ENCODE data around the gene CAMSAP1.
"Not testable (repeated sequence)": the region's sequence is repeated elsewhere in the genome, so short reads cannot be mapped to it uniquely, and the experiment has no call there.

The CAMSAP1 gene

GRCh38 chr9:135949501-135950134 is 42.3 kb upstream of the CAMSAP1 start:
- no peak overlapping the region for H3K9ac ChIP-seq (ENCODE audit: low read length)
- H2AFZ ChIP-seq (ENCODE audit: low read depth, low read length), result no peak overlapping the region
- H3K4me3 ChIP-seq (ENCODE audit: low read length), result no peak overlapping the region
- H3K27ac ChIP-seq (ENCODE audit: low read length), result no peak overlapping the region
- peaks cover 4% of the 10 kb centered on the region for H3K4me1 ChIP-seq (ENCODE audit: low read length)
- no peaks in the 10 kb centered on the region for H3K27me3 ChIP-seq (ENCODE audit: low read depth, low read length)
- no peaks in the 10 kb centered on the region for H3K9me3 ChIP-seq (ENCODE audit: insufficient read depth, low read length)
- peaks cover 30% of the 10 kb centered on the region for H3K36me3 ChIP-seq (replicated peaks; ENCODE audit: low read depth, low read length)
- peaks cover 4% of the 10 kb centered on the region; the same call in 1 of the 2 replicates for H4K20me1 ChIP-seq (ENCODE audit: insufficient read depth, low read length)
- H3K4me2 ChIP-seq (ENCODE audit: low read length), result no peak overlapping the region
- no peak for TF ChIP-seq EZH2phosphoT487 (IDR thresholded peaks at IDR 0.05; ENCODE audit: low read depth)
- TF ChIP-seq, protein P1, sequence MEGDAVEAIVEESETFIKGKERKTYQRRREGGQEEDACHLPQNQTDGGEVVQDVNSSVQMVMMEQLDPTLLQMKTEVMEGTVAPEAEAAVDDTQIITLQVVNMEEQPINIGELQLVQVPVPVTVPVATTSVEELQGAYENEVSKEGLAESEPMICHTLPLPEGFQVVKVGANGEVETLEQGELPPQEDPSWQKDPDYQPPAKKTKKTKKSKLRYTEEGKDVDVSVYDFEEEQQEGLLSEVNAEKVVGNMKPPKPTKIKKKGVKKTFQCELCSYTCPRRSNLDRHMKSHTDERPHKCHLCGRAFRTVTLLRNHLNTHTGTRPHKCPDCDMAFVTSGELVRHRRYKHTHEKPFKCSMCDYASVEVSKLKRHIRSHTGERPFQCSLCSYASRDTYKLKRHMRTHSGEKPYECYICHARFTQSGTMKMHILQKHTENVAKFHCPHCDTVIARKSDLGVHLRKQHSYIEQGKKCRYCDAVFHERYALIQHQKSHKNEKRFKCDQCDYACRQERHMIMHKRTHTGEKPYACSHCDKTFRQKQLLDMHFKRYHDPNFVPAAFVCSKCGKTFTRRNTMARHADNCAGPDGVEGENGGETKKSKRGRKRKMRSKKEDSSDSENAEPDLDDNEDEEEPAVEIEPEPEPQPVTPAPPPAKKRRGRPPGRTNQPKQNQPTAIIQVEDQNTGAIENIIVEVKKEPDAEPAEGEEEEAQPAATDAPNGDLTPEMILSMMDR (IDR thresholded peaks at IDR 0.05; ENCODE audit: low read depth, low read length), result no peak
- no peaks in the 10 kb centered on the region for H3K79me2 ChIP-seq (ENCODE audit: low read length)

DNA sequence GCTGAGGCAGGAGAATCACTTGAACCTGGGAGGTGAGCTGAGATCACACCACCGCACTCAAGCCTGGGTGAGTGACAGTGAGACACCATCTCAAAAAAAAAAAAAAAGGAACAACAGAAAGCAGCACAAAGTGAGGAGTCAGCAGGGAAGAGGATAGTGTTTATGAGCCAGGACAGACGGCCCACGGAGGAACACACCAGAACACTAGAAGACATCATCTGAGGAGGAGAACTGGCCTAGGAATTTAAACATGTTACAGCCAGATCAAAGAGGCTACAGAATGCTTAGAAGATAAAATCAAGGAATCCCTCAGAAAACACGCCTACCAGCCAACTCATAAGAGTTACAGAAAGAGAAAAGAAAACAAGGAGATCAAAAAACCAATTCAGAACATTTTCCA is 41.6 kb upstream of the CAMSAP1 start:
- no peak overlapping the region for H2AFZ ChIP-seq (ENCODE audit: low read depth, low read length)
- H3K4me1 ChIP-seq (ENCODE audit: low read length), result peaks cover 10% of the 10 kb centered on the region
- peaks cover 31% of the 10 kb centered on the region for H3K36me3 ChIP-seq (replicated peaks; ENCODE audit: low read depth, low read length)
- H3K9ac ChIP-seq (ENCODE audit: low read length), result no peak overlapping the region
- H3K4me2 ChIP-seq (ENCODE audit: low read length), result no peak overlapping the region
- H4K20me1 ChIP-seq (ENCODE audit: insufficient read depth, low read length), result peaks cover 11% of the 10 kb centered on the region
- no peak overlapping the region for H3K4me3 ChIP-seq (ENCODE audit: low read length)
- H3K27ac ChIP-seq (ENCODE audit: low read length), result no peak overlapping the region
- TF ChIP-seq EZH2phosphoT487 (IDR thresholded peaks at IDR 0.05; ENCODE audit: low read depth), result no peak
- TF ChIP-seq, protein P1 (IDR thresholded peaks at IDR 0.05; ENCODE audit: low read depth, low read length), result no peak
- H3K79me2 ChIP-seq (ENCODE audit: low read length), result no peaks in the 10 kb centered on the region
- no peaks in the 10 kb centered on the region for H3K27me3 ChIP-seq (ENCODE audit: low read depth, low read length)
- H3K9me3 ChIP-seq (ENCODE audit: insufficient read depth, low read length), result no peaks in the 10 kb centered on the region

DNA sequence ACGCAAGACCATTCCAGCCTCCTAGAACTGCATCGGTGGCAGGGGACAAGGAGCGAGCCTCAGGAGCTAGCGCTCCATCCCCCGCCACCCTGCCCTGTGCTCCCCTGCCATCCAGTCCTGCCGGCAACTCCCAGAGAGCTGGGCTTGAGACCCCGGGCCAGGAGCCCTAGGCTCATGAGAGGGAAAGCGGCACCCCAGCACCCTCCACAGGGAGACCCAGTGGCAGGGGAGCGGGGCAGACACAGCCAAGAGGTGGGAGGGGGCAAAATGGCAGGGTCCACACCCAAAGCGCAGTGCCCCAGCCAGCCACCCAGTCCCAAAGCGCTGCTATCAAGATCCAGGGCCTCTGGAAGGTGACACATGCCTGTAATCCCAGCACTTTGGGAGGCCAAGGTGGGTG is 41.1 kb upstream of the CAMSAP1 start:
- peaks cover 33% of the 10 kb centered on the region for H3K36me3 ChIP-seq (replicated peaks; ENCODE audit: low read depth, low read length)
- H3K4me3 ChIP-seq (ENCODE audit: low read length), result no peak overlapping the region

GRCh38 chr9:135947582-135947981 is 40.2 kb upstream of the CAMSAP1 start:
- H3K4me1 ChIP-seq (ENCODE audit: low read length), result peaks cover 11% of the 10 kb centered on the region
- H4K20me1 ChIP-seq (ENCODE audit: insufficient read depth, low read length), result peaks cover 12% of the 10 kb centered on the region
- H3K9ac ChIP-seq (ENCODE audit: low read length), result no peak overlapping the region
- H2AFZ ChIP-seq (ENCODE audit: low read depth, low read length), result no peak overlapping the region
- no peak overlapping the region for H3K27ac ChIP-seq (ENCODE audit: low read length)
- no peaks in the 10 kb centered on the region for H3K79me2 ChIP-seq (ENCODE audit: low read length)
- no peak overlapping the region for H3K4me2 ChIP-seq (ENCODE audit: low read length)
- H3K36me3 ChIP-seq (replicated peaks; ENCODE audit: low read depth, low read length), result peaks cover 29% of the 10 kb centered on the region
- TF ChIP-seq EZH2phosphoT487 (IDR thresholded peaks at IDR 0.05; ENCODE audit: low read depth), result no peak
- TF ChIP-seq, protein P1 (IDR thresholded peaks at IDR 0.05; ENCODE audit: low read depth, low read length), result no peak
- no peaks in the 10 kb centered on the region for H3K27me3 ChIP-seq (ENCODE audit: low read depth, low read length)
- H3K9me3 ChIP-seq (ENCODE audit: insufficient read depth, low read length), result no peaks in the 10 kb centered on the region
- H3K4me3 ChIP-seq (ENCODE audit: low read length), result no peak overlapping the region

More for the DNA sequence above, 41.1 kb upstream of the CAMSAP1 start:
- Histone ChIP-seq H3K27ac (ENCODE audit: low read length) (no peak overlapping the region), H3K4me2 (ENCODE audit: low read length) (no peak overlapping the region), H3K9me3 (ENCODE audit: insufficient read depth, low read length) (no peaks in the 10 kb centered on the region), H3K27me3 (ENCODE audit: low read depth, low read length) (no peaks in the 10 kb centered on the region), H3K9ac (ENCODE audit: low read length) (no peak overlapping the region), H3K79me2 (ENCODE audit: low read length) (no peaks in the 10 kb centered on the region), H2AFZ (ENCODE audit: low read depth, low read length) (no peak overlapping the region), H3K4me1 (ENCODE audit: low read length) (peaks cover 11% of the 10 kb centered on the region), H4K20me1 (ENCODE audit: insufficient read depth, low read length) (peaks cover 12% of the 10 kb centered on the region)
- TF ChIP-seq, protein P1 (IDR thresholded peaks at IDR 0.05; ENCODE audit: low read depth, low read length), result no peak
- TF ChIP-seq EZH2phosphoT487 (IDR thresholded peaks at IDR 0.05; ENCODE audit: low read depth), result no peak

- H3K4me2 ChIP-seq (ENCODE audit: low read length); H3K9me3 ChIP-seq (ENCODE audit: insufficient read depth, low read length); H3K27ac ChIP-seq (ENCODE audit: low read length); H3K9ac ChIP-seq (ENCODE audit: low read length); H3K27me3 ChIP-seq (ENCODE audit: low read depth, low read length); H3K79me2 ChIP-seq (ENCODE audit: low read length); H3K4me3 ChIP-seq (ENCODE audit: low read length); H2AFZ ChIP-seq (ENCODE audit: low read depth, low read length): not testable (repeated sequence)
- Histone ChIP-seq H3K36me3 (replicated peaks; ENCODE audit: low read depth, low read length) (peaks cover 26% of the 10 kb centered on the region), H4K20me1 (ENCODE audit: insufficient read depth, low read length) (peaks cover 12% of the 10 kb centered on the region), H3K4me1 (ENCODE audit: low read length) (peaks cover 11% of the 10 kb centered on the region)
These were observed 39.8 kb upstream of the CAMSAP1 start for GRCh38 chr9:135947105-135947504.

Data from OCI-LY3 (cell line).